ENCODE data around the gene CARD6. TPM values are rescaled to one million over a fixed set of nuclear protein-coding genes. Genes with fewer than 3 reads are reported as not detected.

CARD6 gene
- total RNA-seq, 1 donor = 11.7 TPM

DNA sequence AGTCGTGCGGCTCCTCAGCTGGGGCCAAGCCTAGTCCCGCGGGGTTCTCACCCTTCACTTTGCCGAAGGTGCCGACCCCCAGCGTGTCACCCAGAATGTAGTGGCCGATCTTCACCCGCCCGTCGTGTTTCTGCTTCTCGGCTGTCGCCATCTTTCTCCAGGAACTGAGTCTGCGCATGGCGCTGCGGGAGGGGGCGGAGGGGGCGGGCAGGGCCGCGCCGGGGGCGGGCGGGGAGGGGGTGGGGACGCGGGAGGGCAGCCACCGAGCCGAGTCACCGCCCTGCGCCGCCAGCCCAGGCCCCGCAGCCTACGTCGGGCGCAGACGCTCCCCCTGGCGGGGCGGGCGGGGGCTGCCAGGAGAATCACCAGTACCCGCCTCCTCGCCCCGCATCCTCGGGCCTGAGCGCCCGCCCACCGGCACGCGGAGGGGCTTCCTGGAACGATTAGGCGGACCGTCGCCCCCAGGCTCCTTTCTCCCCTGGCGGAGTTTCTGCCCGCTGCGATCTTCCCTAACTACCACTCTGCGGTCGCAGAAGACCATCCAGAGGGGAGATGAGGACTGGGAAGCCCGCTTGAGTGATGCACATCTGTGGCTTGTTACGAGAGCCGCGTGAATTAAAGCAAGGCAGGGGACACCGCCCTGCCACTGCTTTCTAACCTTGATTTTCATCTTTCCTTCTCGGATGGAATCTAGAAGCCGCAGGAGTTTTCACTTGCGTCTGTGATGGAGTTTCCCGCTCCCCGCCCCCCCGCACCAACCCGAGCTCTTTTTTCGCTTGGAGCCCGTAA, 43.0 kb upstream of the CARD6 start, which contains the start of gene PRKAA1:
PRKAA1 (minus strand) TSS at position 363 of the 789 bp plus-strand sequence; CDS start at position 178, 185 bp downstream.
- TF ChIP-seq, protein P1, sequence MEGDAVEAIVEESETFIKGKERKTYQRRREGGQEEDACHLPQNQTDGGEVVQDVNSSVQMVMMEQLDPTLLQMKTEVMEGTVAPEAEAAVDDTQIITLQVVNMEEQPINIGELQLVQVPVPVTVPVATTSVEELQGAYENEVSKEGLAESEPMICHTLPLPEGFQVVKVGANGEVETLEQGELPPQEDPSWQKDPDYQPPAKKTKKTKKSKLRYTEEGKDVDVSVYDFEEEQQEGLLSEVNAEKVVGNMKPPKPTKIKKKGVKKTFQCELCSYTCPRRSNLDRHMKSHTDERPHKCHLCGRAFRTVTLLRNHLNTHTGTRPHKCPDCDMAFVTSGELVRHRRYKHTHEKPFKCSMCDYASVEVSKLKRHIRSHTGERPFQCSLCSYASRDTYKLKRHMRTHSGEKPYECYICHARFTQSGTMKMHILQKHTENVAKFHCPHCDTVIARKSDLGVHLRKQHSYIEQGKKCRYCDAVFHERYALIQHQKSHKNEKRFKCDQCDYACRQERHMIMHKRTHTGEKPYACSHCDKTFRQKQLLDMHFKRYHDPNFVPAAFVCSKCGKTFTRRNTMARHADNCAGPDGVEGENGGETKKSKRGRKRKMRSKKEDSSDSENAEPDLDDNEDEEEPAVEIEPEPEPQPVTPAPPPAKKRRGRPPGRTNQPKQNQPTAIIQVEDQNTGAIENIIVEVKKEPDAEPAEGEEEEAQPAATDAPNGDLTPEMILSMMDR (IDR thresholded peaks at IDR 0.05; ENCODE audit: insufficient read depth, low read depth, low read length) = peak; percentile 63
- DNase-seq (ENCODE audit: low read depth) = peak; percentile 88
- peak within 1 kb of the TSS; percentile 84 for H3K4me3 ChIP-seq (ENCODE audit: low read depth, low read length)

DNA sequence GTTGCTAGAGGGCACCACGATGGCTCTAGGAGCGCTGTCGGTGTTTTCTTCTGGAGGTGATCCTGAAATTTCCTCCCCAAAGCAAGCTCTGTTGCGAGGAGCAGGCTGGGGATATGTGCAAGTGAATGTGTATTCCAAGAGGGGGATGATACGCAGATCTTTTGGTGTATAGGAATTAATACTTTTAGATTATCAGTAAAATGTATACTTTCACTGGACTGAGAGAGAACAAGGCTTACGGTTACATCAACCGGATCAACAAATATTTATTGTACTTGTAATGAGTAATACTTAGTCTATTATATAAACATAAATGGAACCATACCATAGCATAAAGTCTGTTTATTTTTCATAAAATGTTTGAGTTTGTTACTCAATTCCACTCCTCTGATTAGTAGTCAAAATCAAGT, 42.4 kb upstream of the CARD6 start:
- H3K4me3 ChIP-seq (ENCODE audit: low read depth, low read length) = peak overlapping the region; percentile 75
- peak; percentile 62 for DNase-seq (ENCODE audit: low read depth)
- TF ChIP-seq, protein P1 (IDR thresholded peaks at IDR 0.05; ENCODE audit: insufficient read depth, low read depth, low read length) = peak; percentile 1

DNA sequence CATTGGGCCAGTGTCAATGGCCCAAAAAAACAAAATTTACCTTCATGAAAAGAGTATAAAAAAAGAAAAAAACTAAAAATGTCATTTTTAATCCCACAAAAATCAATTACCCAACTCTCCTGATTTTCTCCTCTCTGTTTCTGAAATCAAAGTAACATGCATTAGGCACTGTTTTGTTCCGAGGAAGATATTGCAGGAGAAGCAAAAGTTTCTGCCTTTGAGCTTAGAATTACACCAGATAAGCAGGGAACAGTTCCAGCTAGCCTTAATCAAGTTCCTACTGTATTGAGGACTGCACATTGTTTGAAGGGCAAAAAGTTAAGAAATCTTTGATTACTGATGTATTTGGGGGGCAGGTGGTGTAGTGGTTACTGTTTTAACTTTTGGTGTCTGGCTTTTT, 41.9 kb upstream of the CARD6 start:
- no peak for DNase-seq (ENCODE audit: low read depth)
- TF ChIP-seq, protein P1 (IDR thresholded peaks at IDR 0.05; ENCODE audit: insufficient read depth, low read depth, low read length) = no peak
- H3K4me3 ChIP-seq (ENCODE audit: low read depth, low read length) = peak overlapping the region; percentile 75

DNA sequence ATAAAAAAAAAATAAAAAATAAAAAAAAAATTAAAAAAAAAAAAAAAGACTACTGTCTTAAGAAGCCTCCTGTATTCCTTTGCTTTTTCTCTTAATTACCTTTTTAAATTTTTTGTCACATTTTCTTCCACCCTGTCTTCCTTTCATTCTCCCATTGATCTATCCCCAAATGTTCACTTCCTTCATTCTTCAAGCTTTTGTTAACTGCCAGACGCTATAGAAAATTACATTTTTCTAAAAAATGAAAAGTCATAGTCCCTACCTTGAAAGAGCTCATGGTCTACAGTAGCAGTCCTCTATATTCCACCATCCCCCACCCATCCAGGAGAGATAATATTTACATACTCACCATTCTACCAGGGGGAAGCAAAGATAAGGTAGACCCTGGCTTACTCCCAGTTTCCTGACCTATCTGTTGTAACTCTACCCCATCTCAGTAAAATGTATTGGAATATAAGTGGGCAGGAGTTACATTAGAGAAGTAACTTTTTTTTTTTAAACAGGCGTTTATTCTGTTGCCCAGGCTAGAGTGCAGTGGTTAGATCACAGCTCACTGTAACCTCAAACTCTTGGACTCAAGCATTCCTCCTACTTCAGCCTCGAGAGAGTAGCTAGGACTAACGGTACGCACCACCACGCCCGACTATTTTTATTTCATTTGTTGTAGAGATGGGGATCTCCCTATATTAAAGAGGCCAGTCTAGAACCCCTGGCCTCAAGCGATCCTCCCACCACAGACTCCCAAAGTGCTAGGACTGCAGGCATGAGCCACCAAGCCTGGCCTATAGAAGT, 39.2 kb upstream of the CARD6 start:
- H3K4me3 ChIP-seq (ENCODE audit: low read depth, low read length) = no peak overlapping the region
- no peak for DNase-seq (ENCODE audit: low read depth)
- TF ChIP-seq, protein P1 (IDR thresholded peaks at IDR 0.05; ENCODE audit: insufficient read depth, low read depth, low read length) = no peak

DNA sequence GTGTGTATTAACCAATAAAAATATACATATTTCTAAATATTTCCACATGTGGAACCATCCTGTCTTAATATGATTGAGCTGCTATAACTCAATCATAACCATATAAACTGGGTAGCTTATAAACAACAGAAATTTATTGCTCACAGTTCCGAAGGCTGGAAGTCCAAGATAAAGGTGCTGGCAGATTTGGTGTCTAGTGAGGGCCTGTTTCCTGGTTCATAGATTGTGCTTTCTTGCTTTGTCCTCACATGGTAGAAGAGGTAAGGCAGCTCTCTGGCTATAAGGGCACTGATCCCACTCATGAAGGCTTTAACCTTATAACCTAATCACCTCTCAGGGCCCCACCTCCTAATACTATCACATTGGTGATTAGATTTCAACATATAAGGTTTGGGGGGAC, 29.0 kb upstream of the CARD6 start:
- no peak overlapping the region for H3K4me3 ChIP-seq (ENCODE audit: low read depth, low read length)
- no peak for DNase-seq (ENCODE audit: low read depth)
- TF ChIP-seq, protein P1 (IDR thresholded peaks at IDR 0.05; ENCODE audit: insufficient read depth, low read depth, low read length) = no peak

DNA sequence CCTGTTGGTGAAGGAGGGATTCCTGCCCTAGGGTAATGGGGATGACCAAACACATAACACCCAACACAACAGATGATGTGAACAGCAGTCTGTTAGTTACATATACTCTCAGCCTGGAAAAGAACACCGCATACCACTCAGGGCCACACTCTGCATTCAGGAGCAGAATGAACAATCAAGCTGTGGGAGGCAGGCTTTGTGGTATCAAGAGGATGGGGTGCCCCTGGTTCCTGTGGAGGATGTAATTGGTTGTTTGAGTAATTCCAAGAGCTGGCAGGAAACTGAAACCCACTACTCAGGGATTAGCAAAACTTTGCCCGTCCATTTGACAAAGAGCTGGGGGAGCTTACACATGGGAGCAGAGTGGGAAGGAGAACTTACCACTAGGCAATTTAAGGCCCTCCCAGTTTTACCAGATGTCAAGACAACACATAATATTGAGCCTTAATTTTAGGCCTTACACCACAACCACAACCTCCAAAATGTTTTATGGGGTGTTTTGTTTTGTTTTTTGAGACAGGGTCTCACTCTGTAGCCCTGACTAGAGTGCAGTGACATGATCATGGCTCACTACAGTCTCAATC, 27.4 kb upstream of the CARD6 start:
- H3K4me3 ChIP-seq (ENCODE audit: low read depth, low read length) = no peak overlapping the region
- TF ChIP-seq, protein P1 (IDR thresholded peaks at IDR 0.05; ENCODE audit: insufficient read depth, low read depth, low read length) = no peak
- DNase-seq (ENCODE audit: low read depth) = no peak

All from fibroblast of villous mesenchyme (primary cell).